Erythroblast (primary cell): ENCODE measurements around the gene TMEM106C.
A peak's percentile ranks its signal among the peaks of the same experiment; 100 is the strongest.

Experiments
- DNase-seq, 2 experiments: peaks; one replicate each; lab custom pipeline; 2025; lab: John Stamatoyannopoulos, UW
- GATA1 ChIP-seq: IDR thresholded peaks from 2 replicates; pipeline ENCODE4 v1.6.1; 2011; ENCODE audit warnings: low read depth, mild to moderate bottlenecking, control low read depth, low read length, moderate library complexity
- POLR2A ChIP-seq: IDR thresholded peaks from 2 replicates; pipeline ENCODE4 v1.6.1; 2011; ENCODE audit warnings: mild to moderate bottlenecking, low read length

The TMEM106C gene, protein sequence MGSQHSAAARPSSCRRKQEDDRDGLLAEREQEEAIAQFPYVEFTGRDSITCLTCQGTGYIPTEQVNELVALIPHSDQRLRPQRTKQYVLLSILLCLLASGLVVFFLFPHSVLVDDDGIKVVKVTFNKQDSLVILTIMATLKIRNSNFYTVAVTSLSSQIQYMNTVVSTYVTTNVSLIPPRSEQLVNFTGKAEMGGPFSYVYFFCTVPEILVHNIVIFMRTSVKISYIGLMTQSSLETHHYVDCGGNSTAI

GRCh38 chr12:47963340-47964040, at the start of gene TMEM106C:
TMEM106C (plus strand) TSS chr12:47963596; CDS start chr12:47964237, 641 bp downstream.
- TF ChIP-seq GATA1: no peak
- TF ChIP-seq POLR2A: peak; percentile 34

GRCh38 chr12:47920913-47921312, 42.5 kb upstream of the TMEM106C start:
- no peak for DNase-seq
- no peak for TF ChIP-seq POLR2A

More at GRCh38 chr12:47963340-47964040, at the start of gene TMEM106C:
- peak; percentile 93 to 96 for DNase-seq

- DNase-seq: no peak
- TF ChIP-seq GATA1 (no peak), POLR2A (no peak)
Observed at GRCh38 chr12:47921907-47922306, 41.5 kb upstream of the TMEM106C start.

- TF ChIP-seq POLR2A (no peak), GATA1 (no peak)
- no peak for DNase-seq
Observed at GRCh38 chr12:47927346-47927745, 36.0 kb upstream of the TMEM106C start.

DNA sequence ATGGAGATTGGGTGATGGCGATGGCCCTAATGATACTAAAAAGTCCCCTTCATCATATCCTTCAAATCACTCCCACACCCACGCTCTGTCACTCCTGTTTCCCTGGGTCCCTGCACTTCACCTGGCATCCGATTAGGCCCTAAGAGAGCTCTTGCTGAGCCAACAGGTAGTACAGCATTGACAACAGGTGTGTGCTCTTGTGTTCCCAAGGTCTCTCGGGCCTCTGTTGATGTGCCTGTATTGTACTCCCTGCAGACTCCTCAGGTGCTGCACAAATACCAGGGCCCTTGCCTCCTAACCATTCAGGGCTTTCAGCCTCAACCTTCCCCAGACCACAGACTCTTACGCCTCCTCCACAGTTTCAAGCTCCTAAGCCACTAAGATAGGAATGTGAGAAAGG, 32.8 kb upstream of the TMEM106C start:
- no peak for DNase-seq
- TF ChIP-seq POLR2A: no peak
- no peak for TF ChIP-seq GATA1

DNA sequence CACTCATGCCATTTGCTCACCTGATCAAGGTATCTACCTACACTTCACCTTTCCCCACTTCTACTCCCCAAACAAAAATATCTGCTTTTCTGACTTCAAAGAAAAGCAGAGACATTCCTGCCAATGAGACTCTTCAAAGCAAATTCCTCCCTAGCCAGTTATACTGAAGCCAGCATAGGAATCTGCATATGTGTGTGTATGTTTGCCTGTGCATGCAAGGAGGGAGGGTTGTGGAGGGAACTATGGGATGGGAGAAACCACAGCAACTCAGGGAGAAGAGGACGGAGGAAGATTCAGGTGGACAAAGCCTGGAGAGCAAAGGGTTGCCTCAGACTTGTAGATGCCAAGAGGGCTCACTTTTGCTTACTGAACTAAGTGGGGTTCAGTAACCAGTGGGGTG, 32.2 kb upstream of the TMEM106C start:
- no peak for DNase-seq
- TF ChIP-seq GATA1: no peak
- no peak for TF ChIP-seq POLR2A

- TF ChIP-seq GATA1 (no peak), POLR2A (no peak)
- DNase-seq: no peak
Observed at GRCh38 chr12:47935184-47935583, 28.2 kb upstream of the TMEM106C start.

- no peak for TF ChIP-seq POLR2A
- TF ChIP-seq GATA1: no peak
- DNase-seq: no peak
Observed at GRCh38 chr12:47938093-47938492, 25.3 kb upstream of the TMEM106C start.

DNA sequence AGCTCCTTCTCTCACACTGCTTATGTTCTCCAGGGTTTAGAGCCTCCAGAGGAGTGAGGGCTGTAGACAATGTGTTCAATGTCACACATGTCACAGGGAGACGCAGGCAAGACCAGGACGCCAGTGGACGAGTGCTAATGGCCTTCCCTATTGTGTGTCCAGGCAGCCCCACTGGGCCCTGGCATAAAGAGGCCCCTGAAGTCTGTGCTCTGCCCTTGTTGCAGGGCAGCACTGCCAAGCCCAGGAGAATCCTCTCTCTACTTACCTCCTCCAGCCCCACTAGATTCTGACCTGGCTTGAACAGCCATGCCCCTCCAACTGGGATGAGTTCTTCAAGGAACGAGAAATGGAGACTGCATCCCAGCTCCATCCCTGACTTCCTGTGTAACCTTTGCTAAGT, 24.8 kb upstream of the TMEM106C start:
- no peak for TF ChIP-seq GATA1
- TF ChIP-seq POLR2A: no peak
- no peak for DNase-seq

- TF ChIP-seq POLR2A (no peak), GATA1 (no peak)
- peak; percentile 55 to 58 for DNase-seq
Observed at GRCh38 chr12:47939009-47939601, 24.3 kb upstream of the TMEM106C start.

GRCh38 chr12:47940773-47941474, 22.5 kb upstream of the TMEM106C start:
- DNase-seq: no peak
- TF ChIP-seq GATA1 (no peak), POLR2A (no peak)

- DNase-seq: no peak
- TF ChIP-seq GATA1: no peak
- no peak for TF ChIP-seq POLR2A
Observed at GRCh38 chr12:47941475-47941780, 22.0 kb upstream of the TMEM106C start.

DNA sequence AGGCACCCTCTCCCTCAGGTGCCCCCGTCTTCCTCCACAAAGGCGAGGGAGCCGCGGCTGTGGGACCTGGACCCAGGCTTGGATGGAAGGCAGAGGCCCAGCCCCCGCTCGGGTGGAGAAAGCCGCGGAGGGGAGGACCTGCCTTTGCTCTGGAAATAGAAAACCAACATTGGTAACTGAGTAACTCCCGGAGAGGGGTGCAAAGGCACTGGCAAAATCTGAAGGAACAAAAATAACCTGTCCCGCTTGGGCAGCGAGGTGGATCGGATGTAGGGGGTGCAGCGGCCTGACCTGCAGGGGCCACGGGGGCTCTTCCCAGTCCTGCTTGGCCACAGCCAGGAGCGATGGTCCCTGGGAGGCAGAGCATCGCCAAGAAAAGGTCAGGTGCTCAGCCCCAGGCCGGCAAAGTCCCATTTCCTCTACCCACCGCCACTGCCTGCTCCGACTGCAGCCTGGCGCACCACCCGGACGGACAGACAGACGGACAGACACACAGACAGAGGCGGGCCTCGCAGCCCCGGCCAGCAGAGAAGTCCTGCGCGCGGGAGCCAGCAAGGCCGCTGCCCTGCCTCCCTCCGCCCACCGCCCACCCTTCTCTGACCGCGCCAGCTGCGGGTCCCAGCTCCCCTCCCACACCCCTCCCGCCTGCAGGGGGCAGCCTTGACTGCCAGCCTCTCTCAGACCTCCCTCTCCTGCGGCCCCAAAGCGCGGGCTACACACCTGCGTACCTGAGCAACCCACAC, 21.4 kb upstream of the TMEM106C start:
- DNase-seq: peak; percentile 27 to 48
- TF ChIP-seq GATA1 (no peak), POLR2A (no peak)
